Esophagus mucosa (tissue), 1 donor: ENCODE results near the gene STK11IP. TPM values are rescaled to one million over a fixed set of nuclear protein-coding genes. Genes with fewer than 3 reads are reported as not detected.

Experiments
- ATAC-seq: fragments of 200-7000 bp; cut with Tn5 transposase; one replicate; pipeline ENCODE4 v1.9.1; 2020
- total RNA-seq: library from RNA; stranded (reverse); gene quantifications from one replicate; pipeline ENCODE4 v1.2.4, GENCODE V29; 2023
- donor health status: DM: yes; HTN: yes; CAD: no.

STK11IP gene
- total RNA-seq, 1 donor from 2014 or later = 17.3 TPM

GRCh38 chr2:219619235-219619634 is 21.6 kb downstream of the STK11IP start:
- ATAC-seq = no peak

DNA sequence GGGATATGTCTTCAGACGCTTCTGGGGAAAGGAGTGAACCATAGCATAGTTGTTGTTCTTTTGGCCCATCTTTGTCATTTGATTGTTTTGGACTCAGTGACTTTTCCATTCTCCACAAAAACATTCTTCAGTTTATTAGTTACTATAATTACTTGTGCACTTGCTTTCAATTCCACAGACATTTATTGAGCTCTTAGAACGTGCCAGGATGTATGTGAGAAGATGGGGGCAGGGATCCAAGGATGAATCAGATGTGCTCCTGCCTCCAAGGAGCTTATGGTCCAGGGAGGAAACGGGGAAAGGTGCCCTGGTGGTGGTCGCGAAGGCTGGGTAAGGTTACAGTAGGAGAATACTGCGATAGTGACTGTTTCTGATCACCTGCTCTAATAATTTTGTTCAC is 22.9 kb downstream of the STK11IP start:
- no peak for ATAC-seq

- no peak for ATAC-seq
Measured at GRCh38 chr2:219621935-219622334, 24.3 kb downstream of the STK11IP start.

- ATAC-seq = no peak
Measured at GRCh38 chr2:219622472-219622871, 24.8 kb downstream of the STK11IP start.

GRCh38 chr2:219624565-219624964 is 26.9 kb downstream of the STK11IP start:
- peak; percentile 50 for ATAC-seq

GRCh38 chr2:219625179-219625578 is 27.5 kb downstream of the STK11IP start:
- no peak for ATAC-seq

DNA sequence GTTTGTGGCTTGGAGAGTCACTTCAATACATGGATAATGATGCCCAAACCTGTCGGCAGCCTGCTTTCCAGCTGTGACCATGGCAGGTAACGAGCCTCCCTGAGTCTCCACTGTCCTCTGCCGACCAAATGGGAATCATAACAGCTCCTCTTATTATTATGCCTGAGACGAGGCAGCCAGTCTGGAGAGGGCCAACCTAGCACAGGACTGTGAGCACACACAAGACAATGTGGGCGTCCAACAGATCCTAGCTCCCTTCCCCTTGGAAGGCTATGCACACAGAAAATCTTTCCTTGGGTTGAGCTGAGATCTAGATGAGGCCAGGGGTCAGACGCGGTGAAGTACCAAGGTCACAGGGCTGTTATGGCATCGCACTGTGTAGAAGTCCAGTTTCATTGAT is 28.9 kb downstream of the STK11IP start:
- ATAC-seq = no peak

GRCh38 chr2:219627103-219628100 is 29.7 kb downstream of the STK11IP start, which contains the start of gene SLC4A3:
SLC4A3 (plus strand) TSS chr2:219627630; CDS start chr2:219627993, 363 bp downstream.
- peak; percentile 48 for ATAC-seq

GRCh38 chr2:219628235-219628985 is 30.8 kb downstream of the STK11IP start:
- no peak for ATAC-seq

DNA sequence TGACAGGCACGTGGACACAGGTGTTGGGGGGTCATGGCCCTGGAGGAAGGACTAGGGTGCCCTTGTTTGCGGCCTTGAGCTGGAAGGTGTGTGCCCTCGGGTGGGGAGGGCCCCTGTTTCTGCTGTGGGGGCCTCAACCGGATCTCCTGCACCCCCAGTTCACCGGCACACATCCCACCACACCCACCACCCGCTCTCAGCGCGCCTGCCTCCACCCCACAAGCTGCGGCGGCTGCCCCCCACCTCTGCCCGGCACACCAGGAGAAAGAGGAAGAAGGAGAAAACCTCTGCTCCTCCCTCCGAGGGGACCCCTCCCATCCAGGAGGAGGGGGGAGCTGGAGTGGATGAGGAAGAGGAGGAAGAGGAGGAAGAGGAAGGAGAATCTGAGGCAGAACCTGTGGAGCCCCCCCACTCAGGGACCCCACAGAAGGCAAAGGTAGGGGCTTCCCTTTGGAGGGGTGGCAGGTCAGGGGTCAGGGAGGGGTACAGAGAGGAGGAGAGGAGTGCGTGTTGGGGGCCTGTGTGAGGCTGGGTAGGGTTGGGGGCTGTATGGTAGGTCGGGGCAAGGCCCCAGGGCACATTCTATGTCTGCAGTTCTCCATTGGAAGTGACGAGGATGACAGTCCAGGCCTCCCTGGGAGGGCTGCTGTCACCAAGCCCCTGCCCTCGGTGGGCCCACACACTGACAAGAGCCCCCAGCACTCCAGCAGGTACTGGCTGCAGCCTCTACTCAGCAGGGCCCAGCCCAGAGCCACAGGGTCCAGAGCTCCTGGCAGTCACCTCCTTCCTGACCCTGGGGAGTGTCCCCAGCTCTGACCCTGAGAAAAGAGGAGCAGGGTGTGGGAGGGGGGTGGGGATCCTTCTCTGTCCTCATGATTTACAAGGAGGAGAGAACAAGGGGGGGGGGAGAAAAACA is 31.6 kb downstream of the STK11IP start:
- ATAC-seq = no peak

- no peak for ATAC-seq
Measured at GRCh38 chr2:219629976-219630695, 32.5 kb downstream of the STK11IP start.

GRCh38 chr2:219630770-219631405 is 33.2 kb downstream of the STK11IP start:
- no peak for ATAC-seq

- no peak for ATAC-seq
Measured at GRCh38 chr2:219631406-219631891, 33.8 kb downstream of the STK11IP start.

- no peak for ATAC-seq
Measured at GRCh38 chr2:219631904-219632759, 34.5 kb downstream of the STK11IP start.

DNA sequence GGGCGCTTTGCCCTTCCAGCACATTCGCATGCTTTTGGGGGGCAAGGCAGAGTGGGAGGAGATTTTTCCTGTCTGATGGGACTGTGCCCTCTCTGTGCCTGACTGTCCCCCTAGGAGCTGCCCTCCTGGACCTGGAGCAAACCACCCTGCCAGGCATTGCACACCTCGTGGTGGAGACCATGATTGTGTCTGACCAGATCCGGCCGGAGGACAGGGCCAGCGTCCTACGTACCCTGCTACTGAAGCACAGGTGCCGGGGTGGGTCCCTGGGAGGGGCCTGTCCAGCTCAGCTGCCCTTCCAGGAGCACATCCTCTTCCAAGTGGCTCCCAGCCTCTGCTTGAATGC is 35.1 kb downstream of the STK11IP start:
- ATAC-seq = no peak

DNA sequence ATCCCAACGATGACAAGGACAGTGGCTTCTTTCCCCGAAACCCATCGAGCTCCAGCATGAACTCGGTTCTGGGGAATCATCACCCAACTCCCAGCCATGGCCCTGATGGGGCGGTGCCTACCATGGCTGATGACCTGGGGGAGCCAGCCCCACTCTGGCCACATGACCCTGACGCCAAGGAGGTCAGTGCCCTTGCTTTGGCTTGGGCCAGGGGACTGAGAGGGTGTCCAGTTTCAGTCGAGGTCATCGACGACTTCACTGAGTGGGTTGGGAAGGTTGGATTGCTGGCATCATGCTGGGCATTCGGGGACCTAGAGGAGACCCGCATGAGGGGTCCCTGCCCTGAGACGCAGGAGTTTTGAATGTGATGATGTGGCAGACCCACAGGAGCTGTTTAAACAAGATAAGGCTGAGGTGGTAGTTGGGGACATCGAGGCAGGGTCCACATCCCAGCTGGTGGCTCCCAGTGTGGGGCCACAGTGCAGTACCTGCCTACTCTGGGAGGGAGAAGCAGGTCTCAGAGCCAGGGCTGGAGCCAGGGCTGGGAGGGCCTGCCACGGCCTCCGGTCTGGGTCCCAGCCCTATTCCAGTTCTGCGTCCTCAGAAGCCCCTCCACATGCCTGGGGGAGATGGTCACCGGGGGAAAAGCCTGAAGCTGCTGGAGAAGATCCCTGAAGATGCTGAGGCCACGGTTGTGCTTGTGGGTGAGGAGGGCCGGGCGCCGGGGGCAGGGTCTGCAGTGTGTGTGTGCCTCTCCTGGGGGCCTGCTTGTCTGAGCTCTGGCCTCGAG is 35.8 kb downstream of the STK11IP start:
- no peak for ATAC-seq

GRCh38 chr2:219634171-219634940 is 36.7 kb downstream of the STK11IP start:
- ATAC-seq = no peak
